GM06990 (cell line): ENCODE data around the gene DNAJC19.
"Not testable (repeated sequence)": the region's sequence is repeated elsewhere in the genome, so short reads cannot be mapped to it uniquely, and the experiment has no call there.

Experiments
- DNase-seq: peaks from one replicate; pipeline ENCODE4 v3.0.0-alpha.2; 2011; ENCODE audit not compliant: insufficient read length; ENCODE audit errors: extremely low read depth
- H3K27me3 ChIP-seq: replicated peaks from 2 replicates; pipeline ENCODE4 v1.6.0; 2011; ENCODE audit warnings: low read length; ENCODE audit not compliant: control insufficient read depth, insufficient read depth
- H3K36me3 ChIP-seq: 2 replicates; pipeline ENCODE4 v1.5.1; 2011; ENCODE audit warnings: low read length; ENCODE audit not compliant: control insufficient read depth, insufficient read depth
- H3K4me3 ChIP-seq: replicated peaks from 2 replicates; pipeline ENCODE4 v1.5.1; 2011; ENCODE audit warnings: low read depth, mild to moderate bottlenecking, control low read depth, low read length
- CTCF ChIP-seq: IDR thresholded peaks from 2 replicates; pipeline ENCODE4 v1.5.1; 2011; ENCODE audit warnings: low read length, control low read depth, mild to moderate bottlenecking, inconsistent platforms; ENCODE audit not compliant: insufficient read depth, poor library complexity, severe bottlenecking

DNAJC19 gene

GRCh38 chr3:181008796-181009195 is 19.3 kb upstream of the DNAJC19 start:
- no peaks in the 10 kb centered on the region for H3K36me3 ChIP-seq
- no peak overlapping the region for H3K4me3 ChIP-seq
- H3K27me3 ChIP-seq: no peaks in the 10 kb centered on the region
- TF ChIP-seq CTCF: no peak
- DNase-seq: no peak

GRCh38 chr3:181007262-181007661 is 17.7 kb upstream of the DNAJC19 start:
- H3K27me3 ChIP-seq: no peaks in the 10 kb centered on the region
- no peak for TF ChIP-seq CTCF
- no peak for DNase-seq
- no peaks in the 10 kb centered on the region for H3K36me3 ChIP-seq
- H3K4me3 ChIP-seq: no peak overlapping the region

GRCh38 chr3:181006541-181006940 is 17.0 kb upstream of the DNAJC19 start:
- Histone ChIP-seq H3K4me3 (no peak overlapping the region), H3K27me3 (no peaks in the 10 kb centered on the region), H3K36me3 (no peaks in the 10 kb centered on the region)
- DNase-seq: no peak
- TF ChIP-seq CTCF: no peak

GRCh38 chr3:181003469-181003868 is 13.9 kb upstream of the DNAJC19 start:
- H3K36me3 ChIP-seq, DNase-seq, H3K4me3 ChIP-seq, H3K27me3 ChIP-seq: not testable (repeated sequence)

GRCh38 chr3:181002331-181002730 is 12.8 kb upstream of the DNAJC19 start:
- not testable (repeated sequence) for H3K4me3 ChIP-seq, H3K27me3 ChIP-seq, DNase-seq, H3K36me3 ChIP-seq

GRCh38 chr3:180996415-180996932 is 6.9 kb upstream of the DNAJC19 start:
- no peak for DNase-seq
- H3K27me3 ChIP-seq: no peaks in the 10 kb centered on the region
- no peak for TF ChIP-seq CTCF
- no peak overlapping the region for H3K4me3 ChIP-seq
- H3K36me3 ChIP-seq: no peaks in the 10 kb centered on the region

- H3K27me3 ChIP-seq: no peaks in the 10 kb centered on the region
- H3K4me3 ChIP-seq: no peak overlapping the region
- no peak for DNase-seq
- no peaks in the 10 kb centered on the region; the same call in 1 of the 2 replicates for H3K36me3 ChIP-seq
- TF ChIP-seq CTCF: no peak
Observed at GRCh38 chr3:180990505-180990904, 969 bp upstream of the DNAJC19 start.
